Activated CD4-positive, alpha-beta T cell treated with anti-CD3 and anti-CD28 coated beads, Interleukin-2, Interleukin-4, amounts not matched to agents 100 ng/mL and 50 ng/mL, durations not matched to agents 16 hours and 8 hours (primary cell): ENCODE data around the gene DNAAF5.
"Not testable (repeated sequence)": the region's sequence is repeated elsewhere in the genome, so short reads cannot be mapped to it uniquely, and the experiment has no call there.

Experiments used
- DNase-seq: peaks from one replicate; pipeline ENCODE4 v3.0.0-alpha.2; 2020; ENCODE audit warnings: low spot score

DNAAF5 gene

DNA sequence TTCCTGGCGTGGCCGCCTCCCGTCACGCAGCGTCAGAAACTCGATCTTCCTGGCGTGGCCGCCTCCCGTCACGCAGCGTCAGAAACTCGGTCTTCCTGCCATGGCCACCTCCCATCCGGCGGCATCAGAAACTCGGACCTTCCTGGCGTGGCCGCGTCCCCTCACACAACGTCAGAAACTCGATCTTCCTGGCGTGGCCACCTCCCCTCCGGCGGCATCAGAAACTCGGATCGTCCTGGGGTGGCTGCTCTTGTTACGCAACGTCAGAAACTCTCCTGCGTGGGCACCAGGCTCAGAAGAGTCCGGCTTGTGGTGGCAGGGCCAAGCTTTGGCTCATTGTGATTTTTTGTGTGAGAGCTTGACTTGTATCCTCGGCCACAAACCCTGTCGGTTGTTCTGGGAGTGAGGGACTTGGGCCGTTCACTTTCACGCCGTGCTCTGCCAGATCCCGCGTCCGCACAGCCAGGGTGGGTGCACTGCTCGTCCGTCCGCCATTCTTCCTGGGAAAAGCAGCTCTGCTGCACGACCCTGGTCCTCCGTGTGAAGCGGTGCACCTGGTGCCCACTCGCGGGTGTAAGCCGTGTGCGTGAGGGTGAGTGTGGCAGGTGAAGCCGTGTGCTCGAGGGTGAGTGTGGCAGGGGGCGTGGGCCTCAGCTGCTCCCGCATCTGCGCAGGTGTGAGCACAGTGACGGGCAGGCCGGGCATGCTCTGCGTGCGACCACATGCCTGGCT is 56.4 kb downstream of the DNAAF5 start:
- no peak for DNase-seq

DNA sequence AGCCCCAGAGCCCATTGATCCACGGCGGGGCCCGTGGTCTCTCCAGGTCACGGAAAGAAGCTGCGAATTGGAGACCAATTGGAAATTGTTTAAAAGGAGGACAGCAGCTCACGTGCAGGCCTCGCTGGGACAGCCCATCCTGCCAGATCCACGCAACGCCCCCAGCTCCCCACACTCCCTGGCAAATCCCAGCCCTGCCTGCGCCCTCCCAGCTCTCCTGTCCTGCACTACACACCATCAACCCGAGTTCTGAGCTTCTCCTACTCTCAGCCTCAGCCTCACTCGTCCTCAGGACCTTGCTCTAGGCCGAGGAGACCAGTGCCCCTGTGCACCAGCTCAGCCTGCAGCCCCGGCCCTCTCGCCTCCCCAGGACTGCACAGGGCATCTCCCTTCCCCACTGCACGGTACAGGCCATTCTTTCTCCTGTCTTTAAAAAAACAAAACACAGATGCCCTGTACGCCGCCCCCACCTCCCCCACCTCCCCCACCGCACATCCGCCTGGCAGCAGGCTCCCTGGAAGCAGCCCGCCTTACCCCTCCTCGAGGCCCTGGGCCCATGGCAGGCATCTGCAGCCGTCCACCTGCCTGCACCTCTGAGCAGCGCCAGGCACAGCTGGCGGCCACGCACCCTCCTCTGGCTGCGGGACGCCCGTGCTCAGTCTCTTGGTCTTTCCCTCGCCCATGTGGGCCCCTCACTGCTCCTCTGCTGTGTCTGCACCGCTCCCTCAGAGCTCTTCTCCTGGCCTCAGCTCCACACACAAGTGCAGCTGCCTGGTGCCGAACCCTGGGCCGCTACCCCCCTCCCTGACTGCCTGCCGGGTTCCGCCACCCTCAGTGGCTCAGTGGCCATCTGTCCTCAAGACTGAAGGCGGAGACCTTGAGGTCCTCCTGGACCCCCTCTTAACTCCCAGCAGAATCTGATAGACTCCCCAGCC is 57.3 kb downstream of the DNAAF5 start:
- DNase-seq: no peak

DNA sequence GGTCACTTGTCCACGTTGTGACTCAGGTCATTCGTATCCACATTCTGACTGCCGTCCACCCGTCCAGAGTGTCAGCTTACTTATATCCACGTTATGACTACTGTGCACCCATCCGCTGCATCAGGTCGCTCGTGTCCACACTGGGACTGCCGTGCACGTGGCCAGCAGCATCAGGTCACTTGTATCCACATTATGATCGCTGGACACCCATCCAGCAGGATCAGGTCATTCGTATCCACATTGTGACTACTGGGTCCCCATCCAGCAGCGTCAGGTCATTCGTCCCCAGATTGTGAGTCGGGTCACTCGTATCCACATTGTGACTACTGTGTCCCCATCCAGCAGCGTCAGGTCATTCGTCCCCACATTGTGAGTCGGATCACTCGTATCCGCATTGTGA is 58.5 kb downstream of the DNAAF5 start:
- no peak for DNase-seq

DNA sequence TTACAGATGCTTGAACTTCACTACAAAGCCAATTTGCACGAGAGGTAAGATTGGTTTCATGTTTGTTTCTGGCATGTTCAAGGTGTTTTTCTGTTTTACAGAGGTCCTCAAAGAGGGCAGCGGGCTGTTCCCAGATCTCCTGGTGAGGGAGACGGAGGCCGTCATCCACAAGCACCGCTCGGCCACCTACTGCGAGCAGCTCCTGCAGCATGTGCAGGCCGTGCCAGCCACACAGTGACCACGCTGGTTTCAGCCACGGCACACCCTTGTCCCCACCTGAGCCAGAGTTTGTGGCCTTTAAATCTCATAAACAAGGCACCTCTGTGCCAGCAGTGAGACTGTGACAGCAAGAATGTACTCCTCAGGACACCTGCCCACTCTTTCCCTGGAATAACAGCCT is 58.9 kb downstream of the DNAAF5 start:
- no peak for DNase-seq

DNA sequence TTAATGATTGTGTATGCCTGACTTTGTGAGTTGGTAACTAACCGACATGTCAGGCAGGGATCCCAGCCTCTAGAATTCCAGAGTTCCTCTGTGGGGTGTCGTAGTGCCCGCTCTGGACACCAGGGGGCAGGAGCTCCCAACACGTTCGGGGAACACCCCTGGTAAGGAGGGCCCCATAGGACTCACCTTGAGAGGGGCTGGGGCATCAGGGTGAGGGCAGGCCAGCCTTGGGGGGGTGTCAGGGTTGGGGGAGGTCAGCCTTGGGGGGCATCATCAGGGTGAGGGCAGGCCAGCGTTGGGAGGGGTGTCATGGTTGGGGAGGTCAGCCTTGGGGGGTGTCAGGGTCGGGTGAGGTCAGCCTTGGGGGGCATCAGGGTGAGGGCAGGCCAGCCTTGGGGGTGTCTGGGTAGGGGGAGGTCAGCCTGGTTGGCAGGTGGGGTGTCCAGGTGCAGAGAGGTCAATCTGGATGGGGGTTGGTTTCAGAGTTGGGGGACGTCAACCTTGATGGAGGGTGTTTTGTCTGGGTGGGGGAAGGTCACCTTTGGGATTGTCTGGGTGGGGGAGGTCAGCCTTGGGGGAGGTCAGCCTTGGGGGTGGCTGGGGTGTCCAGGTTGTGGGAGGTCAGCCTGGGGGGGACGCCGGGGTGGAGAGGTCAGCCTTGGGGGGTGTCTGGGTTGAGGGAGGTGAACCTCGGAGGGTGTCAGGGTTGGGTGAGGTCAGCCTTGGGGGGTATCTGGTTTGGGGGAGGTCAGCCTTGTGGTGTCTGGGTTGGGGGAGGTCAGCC is 60.2 kb downstream of the DNAAF5 start:
- peak; percentile 52 for DNase-seq

DNA sequence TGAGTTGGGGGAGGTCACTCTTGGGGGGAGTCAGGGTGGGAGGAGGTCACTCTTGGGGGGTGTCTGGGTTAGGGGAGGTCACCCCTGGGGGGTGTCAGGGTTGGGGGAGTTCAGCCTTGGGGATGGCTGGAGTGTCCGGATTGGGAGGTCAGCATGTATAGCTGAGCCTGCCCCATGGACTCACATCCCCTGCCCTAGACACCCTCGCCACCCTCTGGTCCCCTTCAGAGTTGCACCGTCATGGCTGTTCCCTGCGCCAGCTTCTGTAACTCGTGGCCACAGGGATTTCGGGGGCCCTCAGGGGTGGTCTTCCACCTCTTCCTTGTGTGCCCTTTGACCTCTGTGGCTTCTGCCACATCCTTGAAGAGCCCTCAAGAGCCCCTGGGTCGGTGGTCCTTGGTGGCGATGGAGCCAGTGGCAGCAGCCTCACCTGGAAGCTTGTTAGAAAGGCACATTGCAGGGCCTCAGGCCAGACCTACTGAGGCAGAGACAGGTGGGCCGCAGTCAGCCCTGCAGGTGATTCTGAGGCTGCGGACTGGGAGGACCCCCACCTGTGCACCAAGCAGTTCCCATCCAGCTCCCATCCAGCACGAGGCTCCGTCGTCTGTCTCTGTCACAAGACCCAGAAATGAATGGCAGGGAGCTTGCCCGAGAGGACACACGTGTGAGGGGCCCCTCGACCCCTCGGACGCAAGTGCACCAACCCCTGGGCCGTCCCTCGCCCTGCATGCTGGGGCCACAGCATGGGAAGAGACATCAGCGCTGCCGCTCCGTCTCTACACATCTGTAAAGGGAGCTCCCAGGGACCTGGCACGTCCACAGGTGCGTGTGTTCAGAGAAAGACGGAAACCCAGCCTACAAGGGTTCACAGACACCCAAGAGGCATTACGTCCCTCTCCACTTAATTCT is 61.1 kb downstream of the DNAAF5 start:
- no peak for DNase-seq

DNA sequence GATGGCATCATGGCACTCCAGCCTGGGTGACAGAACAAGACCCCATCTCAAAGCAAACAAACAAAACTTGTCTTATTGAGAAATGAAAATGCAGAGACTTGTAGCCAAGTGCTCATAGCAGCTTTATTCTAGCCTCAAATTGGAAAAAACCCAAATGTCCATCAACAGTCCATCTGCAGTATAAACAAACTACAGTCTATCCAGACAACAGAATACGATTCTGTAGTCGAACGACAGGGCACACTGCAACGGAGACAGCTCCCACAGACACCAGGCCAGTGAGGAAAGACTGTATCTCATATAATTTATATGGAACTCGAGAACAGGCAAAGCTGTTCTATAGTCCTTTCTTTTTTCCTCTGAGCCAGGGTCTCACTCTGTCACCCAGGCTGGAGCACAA is 65.0 kb downstream of the DNAAF5 start:
- no peak for DNase-seq

DNA sequence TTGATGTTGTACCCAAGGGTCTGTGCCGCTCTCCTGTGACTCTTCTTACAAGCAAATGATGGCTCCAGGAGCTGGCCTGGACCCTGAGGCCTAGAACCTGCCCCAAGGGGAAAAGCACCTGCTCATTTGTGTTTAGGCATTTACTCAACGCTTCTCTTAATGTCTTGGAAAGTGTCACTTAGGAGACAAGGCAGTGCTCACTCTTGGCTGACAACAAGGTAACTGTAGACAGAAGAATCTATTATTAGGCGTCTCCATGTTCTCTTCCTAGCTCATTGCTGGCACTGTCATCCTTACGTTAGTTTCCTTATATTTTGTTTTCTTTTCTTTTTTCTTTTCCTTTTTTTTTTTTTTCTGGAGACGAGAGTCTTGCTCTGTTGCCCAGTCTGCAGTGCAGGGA is 67.7 kb downstream of the DNAAF5 start:
- no peak for DNase-seq

DNA sequence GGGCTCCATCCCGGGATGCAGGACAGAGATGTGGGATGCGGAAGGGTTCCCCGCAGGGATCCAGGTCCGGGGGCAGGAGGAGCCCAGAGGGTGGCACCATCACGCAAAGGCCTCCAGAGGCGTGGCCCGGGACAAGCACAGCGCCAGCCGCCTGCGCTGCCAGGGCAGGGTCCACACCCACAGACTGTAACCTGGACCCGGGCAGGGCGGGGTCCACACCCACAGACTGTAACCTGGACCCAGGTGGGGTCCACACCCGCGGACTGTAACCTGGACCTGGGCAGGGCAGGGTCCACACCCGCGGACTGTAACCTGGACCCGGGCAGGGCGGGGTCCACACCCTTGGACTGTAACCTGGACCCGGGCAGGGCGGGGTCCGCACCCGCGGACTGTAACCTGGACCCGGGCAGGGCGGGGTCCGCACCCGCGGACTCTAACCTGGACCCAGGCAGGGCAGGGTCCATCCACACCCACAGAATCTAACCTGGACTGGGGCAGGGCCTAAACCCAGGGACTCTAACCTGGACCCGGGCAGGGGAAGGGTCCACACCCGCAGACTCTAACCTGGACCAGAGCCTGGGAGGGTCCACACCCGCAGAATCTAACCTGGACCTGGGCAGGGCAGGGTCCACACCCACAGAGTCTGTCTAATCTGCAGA is 68.3 kb downstream of the DNAAF5 start:
- no peak for DNase-seq

DNA sequence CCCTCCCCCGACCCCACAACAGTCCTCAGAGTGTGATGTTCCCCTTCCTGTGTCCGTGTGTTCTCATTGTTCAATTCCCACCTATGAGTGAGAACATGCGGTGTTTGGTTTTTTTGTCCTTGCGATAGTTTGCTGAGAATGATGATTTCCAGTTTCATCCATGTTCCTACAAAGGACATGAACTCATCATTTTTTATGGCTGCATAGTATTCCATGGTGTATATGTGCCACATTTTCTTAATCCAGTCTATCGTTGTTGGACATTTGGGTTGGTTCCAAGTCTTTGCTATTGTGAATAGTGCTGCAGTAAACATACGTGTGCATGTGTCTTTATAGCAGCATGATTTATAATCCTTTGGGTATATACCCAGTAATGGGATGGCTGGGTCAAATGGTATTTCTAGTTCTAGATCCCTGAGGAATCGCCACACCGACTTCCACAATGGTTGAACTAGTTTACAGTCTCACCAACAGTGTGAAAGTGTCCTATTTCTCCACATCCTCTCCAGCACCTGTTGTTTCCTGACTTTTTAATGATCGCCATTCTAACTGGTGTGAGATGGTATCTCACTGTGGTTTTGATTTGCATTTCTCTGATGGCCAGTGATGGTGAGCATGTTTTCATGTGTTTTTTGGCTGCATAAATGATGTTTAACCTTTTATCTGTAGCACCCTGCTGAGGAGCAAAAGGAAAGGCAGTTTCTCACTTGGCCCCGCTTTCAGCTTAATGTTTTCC is 70.1 kb downstream of the DNAAF5 start:
- DNase-seq: not testable (repeated sequence)

DNA sequence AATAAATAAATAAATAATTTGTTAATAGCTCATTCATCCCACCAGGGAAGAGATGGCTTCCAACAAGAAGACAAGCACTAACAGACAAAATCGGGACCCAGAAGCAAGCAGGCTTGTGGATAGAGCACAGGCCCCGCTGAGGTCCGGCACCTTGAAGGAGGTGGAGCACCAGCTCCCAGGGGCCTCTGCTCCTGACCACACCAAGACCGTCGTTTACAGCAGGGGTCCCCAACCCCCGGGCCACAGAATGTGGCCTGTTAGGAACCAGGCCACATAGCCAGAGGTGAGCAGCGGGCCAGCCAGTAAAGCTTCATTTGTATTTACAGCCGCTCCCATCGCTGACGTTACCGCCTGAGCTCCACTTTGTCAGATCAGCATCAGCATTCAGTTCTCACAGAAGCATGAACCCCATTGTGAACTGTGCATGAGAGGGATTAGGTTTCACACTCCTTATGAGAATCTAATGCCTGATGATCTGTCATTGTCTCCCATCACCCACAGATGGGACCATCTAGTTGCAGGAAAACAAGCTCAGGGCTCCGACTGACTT is 72.5 kb downstream of the DNAAF5 start:
- DNase-seq: no peak

DNA sequence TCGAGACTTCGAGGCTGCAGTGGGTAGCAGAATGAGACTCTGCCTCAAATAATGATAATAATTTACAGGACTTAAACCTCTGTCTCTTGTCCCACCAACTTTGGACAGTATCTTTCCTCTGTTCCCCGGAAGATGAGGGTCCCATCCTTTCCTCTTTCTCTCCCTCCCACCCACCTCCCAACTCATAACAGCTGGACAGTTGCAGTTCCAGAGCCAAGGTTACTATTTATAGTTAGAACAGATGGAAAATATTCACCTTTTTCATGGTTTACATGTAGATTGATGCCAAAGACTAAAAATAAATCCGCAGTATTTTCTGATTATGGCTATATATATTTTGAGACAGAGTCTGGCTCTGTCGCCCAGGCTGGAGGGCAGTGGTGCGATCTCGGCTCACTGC is 74.2 kb downstream of the DNAAF5 start:
- no peak for DNase-seq

DNA sequence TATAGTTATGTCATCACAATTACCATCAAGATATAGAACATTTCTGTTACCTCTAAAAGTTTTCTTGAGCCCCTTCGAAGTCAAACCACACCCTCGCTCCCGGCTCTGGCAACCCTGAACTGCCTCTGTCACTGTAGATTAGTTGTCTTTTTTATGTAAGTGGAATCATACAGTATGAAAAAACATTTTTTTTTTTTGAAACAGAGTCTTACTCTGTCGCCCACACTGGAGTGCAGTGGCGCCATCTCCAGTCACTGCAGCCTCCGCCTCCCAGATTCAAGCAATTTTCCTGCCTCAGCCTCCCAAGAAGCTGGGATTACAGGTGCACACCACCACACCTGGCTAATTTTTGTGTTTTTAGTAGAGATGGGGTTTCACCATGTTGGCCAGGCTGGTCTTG is 74.9 kb downstream of the DNAAF5 start:
- not testable (repeated sequence) for DNase-seq

DNA sequence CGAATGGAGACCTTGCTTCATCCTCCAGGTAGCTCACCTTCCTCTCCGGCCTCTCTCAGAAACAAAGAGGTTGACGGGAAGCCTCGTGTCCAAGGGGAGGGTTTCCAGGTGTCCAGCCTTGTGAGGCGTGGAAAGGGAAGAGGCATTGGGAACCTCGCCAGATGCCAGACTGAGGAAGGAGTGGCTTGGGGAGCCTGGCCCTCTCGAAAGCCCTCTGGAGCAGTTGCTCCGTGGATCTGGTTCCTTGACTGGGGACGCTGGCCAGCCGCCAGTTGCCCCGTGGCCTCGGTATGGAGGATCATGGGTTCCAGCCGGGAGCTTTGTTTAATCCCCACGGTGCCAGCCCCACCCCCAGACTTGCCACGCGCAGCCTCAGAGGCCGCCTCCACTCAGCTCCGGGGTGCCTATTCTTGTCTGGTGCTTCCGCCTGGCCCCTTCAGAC is 75.5 kb downstream of the DNAAF5 start:
- no peak for DNase-seq

DNA sequence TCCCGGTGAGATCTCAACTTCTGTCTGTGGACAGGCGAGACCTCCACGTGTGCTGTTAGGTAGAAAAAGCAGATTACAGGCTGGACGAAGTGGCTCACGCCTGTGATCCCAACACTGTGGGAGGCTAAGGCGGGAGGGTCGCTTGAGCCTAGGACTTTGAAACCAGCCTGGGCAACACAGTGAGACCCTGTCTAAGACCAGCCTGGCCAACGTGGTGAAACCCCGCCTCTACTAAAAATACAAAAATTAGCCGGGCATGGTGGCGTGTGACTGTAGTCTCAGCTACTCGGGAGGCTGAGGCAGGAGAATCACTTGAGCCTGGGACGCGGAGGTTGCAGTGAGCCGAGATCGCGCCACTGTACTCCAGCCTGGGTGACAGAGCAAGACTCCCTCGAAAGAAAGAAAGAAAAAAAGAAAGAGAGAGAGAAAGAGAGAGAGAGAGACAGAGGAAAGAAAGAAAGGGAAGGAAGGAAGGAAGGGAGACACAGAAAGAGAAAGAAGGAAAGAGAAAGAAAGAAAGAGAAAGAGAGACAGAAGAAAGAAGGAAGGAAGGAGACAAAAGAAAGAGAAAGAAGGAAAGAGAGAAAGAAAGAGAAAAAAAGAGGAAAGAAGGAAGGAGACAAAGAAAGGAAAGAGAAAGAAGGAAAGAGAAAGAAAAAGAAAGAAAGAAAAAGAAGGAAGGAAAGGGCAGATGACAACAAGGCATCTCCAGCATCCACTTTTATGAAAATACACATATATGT is 76.2 kb downstream of the DNAAF5 start:
- DNase-seq: no peak

DNA sequence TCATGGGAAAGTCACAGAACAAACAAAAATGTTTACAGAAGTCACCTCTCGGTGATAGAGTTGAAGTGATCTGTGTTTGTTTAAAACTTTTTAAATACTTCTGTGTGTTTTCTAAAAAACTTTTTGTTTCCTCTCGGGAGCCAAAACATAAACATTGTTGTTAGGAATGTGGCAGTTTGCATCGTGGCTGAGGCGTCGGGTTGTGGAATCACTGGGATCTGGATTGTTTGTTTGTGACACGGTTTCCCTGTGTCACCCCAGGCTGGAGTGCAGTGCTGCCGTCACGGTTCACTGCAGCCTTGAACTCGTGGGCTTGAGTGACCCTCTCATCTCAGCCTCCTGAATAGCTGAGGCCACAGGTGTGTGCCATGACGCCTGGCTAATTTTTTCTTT is 76.7 kb downstream of the DNAAF5 start:
- no peak for DNase-seq

DNA sequence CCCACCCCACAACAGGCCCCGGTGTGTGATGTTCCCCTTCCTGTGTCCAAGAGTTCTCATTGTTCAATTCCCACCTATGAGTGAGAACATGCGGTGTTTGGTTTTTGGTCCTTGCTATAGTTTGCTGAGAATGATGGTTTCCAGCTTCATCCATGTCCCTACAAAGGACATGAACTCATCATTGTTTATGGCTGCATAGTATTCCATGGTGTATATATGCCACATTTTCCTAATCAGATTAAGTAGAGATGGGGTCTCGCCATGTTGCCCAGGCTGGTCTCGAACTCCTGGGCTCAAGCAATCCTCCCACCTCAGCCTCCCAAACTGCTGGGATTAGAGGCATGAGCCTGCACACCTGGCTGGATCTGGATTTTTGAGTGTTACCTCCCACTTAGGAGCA is 77.3 kb downstream of the DNAAF5 start:
- not testable (repeated sequence) for DNase-seq

DNA sequence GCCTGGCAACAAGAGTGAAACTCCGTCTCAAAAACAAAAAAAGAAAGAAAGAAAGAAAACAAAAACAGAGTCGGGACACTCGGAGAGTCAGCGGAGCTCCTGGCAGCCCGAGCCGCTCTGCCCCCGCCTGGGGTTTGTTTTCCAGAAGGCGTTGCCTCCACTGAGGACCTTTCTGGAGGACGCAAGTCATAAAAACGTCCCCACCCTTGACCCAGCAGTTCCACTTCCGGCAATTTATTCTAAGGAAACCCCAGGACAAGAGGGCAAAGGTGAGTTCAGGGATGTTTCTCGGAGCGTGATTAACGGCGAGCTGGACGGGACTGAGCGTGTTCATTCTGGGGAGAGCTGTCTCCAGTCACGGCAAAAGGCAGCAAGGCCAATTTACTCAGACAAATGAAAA is 78.8 kb downstream of the DNAAF5 start:
- DNase-seq: no peak
